DOHH2 (cell line): ENCODE data around the gene SLC25A25.

ENCODE experiments used
- H3F3A ChIP-seq: fragments of 200-600 bp; sonication (generic), shearing (Covaris generic); 2 replicates; pipeline ENCODE4 v1.6.0; 2016; ENCODE audit warnings: antibody characterized with exemption, mild to moderate bottlenecking; ENCODE audit not compliant: control insufficient read depth, insufficient read depth
- H3K27ac ChIP-seq: fragments of 200-600 bp; sonication (generic); 2 replicates; pipeline ENCODE4 v1.5.1; 2014; ENCODE audit warnings: low read depth, mild to moderate bottlenecking, low read length, moderate library complexity
- H3K27me3 ChIP-seq: fragments of 200-600 bp; sonication (generic); 2 replicates; pipeline ENCODE4 v1.6.1; 2014; ENCODE audit warnings: mild to moderate bottlenecking, low read length, mixed read lengths; ENCODE audit not compliant: control insufficient read depth
- H3K36me3 ChIP-seq: fragments of 200-600 bp; sonication (generic); 2 replicates; pipeline ENCODE4 v1.6.1; 2014; ENCODE audit warnings: mild to moderate bottlenecking, low read length, moderate library complexity, mixed read lengths; ENCODE audit not compliant: control insufficient read depth
- H3K4me1 ChIP-seq: fragments of 200-600 bp; sonication (generic); 2 replicates; pipeline ENCODE4 v1.6.1; 2014; ENCODE audit warnings: mild to moderate bottlenecking, low read length, mixed read lengths; ENCODE audit not compliant: control insufficient read depth
- H3K4me2 ChIP-seq: fragments of 200-600 bp; sonication (generic); 2 replicates; pipeline ENCODE4 v1.6.0; 2014; ENCODE audit warnings: mild to moderate bottlenecking, low read length, moderate library complexity
- H3K4me3 ChIP-seq: fragments of 200-600 bp; sonication (generic); 2 replicates; pipeline ENCODE4 v1.5.1; 2014; ENCODE audit warnings: mild to moderate bottlenecking, low read length, mixed read lengths
- H3K79me2 ChIP-seq: fragments of 200-600 bp; sonication (generic); 2 replicates; pipeline ENCODE4 v1.6.1; 2014; ENCODE audit warnings: mild to moderate bottlenecking, low read length, mixed read lengths; ENCODE audit not compliant: control insufficient read depth
- H3K9me2 ChIP-seq: fragments of 200-600 bp; sonication (generic); replicated peaks from 2 replicates; pipeline ENCODE4 v1.6.1; 2014; ENCODE audit warnings: mild to moderate bottlenecking, low read length, mixed read lengths; ENCODE audit not compliant: control insufficient read depth
- H3K9me3 ChIP-seq: fragments of 200-600 bp; sonication (generic); 2 replicates; pipeline ENCODE4 v1.6.1; 2014; ENCODE audit warnings: antibody characterized with exemption, low read length, mixed read lengths; ENCODE audit not compliant: control insufficient read depth, insufficient read depth
- H4K20me1 ChIP-seq: fragments of 200-600 bp; sonication (generic); 2 replicates; pipeline ENCODE4 v1.6.0; 2014; ENCODE audit warnings: low read depth, mild to moderate bottlenecking, antibody characterized with exemption, low read length, moderate library complexity; ENCODE audit not compliant: control insufficient read depth, insufficient read depth
- EZH2phosphoT487 ChIP-seq: fragments of 200-600 bp; sonication (generic); IDR thresholded peaks from 2 replicates; pipeline ENCODE4 v1.6.1; 2017; ENCODE audit warnings: borderline replicate concordance, mild to moderate bottlenecking, antibody characterized with exemption, low read length, moderate library complexity, mixed read lengths
- TF ChIP-seq, protein P1 (sequence below): fragments of 200-600 bp; sonication (generic); IDR thresholded peaks from one replicate; pipeline ENCODE4 v1.5.1; 2014; ENCODE audit warnings: antibody characterized with exemption, mild to moderate bottlenecking, low read depth, low read length; ENCODE audit not compliant: poor library complexity, severe bottlenecking

SLC25A25 gene

DNA sequence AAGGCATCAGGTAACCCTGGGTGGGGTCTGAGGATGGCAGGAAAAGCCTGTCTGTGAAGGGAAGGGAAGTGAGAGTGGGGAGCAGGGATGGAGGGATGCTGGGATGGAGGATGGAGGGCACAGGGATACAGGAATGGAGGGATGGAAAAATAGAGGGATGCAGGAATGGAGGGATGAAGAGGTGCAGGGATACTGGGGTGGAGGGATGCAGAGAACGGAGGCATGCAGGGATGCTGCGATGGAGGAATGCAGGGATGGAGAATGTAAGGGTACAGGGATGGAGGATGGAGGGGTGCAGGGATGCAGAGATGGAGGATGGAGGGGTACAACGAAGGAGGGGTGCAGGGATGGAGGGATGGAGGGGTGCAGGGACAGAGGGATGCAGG lies 50.4 kb downstream of the SLC25A25 start:
- Histone ChIP-seq H3K9me2 (no peaks in the 10 kb centered on the region), H3K36me3 (peaks cover 64% of the 10 kb centered on the region), H4K20me1 (no peaks in the 10 kb centered on the region), H3K79me2 (no peaks in the 10 kb centered on the region), H3K4me3 (no peak overlapping the region), H3F3A (peaks cover 7% of the 10 kb centered on the region; the same call in 1 of the 2 replicates), H3K9me3 (no peaks in the 10 kb centered on the region), H3K27ac (no peak overlapping the region), H3K4me1 (peaks cover 3% of the 10 kb centered on the region; the same call in 1 of the 2 replicates), H3K4me2 (no peak overlapping the region), H3K27me3 (no peaks in the 10 kb centered on the region)
- no peak for TF ChIP-seq EZH2phosphoT487
- TF ChIP-seq, protein P1, sequence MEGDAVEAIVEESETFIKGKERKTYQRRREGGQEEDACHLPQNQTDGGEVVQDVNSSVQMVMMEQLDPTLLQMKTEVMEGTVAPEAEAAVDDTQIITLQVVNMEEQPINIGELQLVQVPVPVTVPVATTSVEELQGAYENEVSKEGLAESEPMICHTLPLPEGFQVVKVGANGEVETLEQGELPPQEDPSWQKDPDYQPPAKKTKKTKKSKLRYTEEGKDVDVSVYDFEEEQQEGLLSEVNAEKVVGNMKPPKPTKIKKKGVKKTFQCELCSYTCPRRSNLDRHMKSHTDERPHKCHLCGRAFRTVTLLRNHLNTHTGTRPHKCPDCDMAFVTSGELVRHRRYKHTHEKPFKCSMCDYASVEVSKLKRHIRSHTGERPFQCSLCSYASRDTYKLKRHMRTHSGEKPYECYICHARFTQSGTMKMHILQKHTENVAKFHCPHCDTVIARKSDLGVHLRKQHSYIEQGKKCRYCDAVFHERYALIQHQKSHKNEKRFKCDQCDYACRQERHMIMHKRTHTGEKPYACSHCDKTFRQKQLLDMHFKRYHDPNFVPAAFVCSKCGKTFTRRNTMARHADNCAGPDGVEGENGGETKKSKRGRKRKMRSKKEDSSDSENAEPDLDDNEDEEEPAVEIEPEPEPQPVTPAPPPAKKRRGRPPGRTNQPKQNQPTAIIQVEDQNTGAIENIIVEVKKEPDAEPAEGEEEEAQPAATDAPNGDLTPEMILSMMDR, result no peak

DNA sequence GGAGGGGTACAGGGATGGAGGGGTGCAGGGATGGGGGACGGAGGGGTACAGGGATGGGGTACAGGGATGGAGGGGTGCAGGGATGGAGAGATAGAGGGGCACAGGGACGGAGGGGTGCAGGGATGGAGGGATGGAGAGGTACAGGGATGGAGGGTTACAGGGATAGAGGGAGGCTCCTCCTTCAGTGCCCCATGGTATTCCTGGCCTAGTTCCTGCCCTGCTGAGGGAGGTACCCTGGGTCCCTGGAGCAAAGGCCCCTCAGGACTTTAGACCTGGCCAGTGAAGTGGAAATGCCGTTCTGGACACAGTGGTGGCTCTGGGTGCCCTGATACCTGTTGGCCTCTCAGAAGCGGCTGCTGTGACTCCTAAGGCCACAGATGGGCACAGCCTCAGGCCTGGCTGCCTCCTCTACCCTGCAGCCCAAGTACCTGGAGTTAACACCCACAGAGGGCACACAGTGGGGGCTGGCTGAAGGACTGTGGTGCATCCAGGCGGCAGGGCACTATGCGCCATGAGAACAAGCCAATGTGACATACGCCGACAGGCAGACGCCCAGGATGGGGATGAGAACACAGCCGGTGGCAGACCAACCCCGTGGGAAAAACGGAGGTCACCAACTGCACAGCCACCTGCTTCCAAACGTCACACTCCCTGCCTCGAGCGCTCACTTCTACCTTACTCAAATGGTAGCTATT lies 51.1 kb downstream of the SLC25A25 start:
- Histone ChIP-seq H4K20me1 (no peaks in the 10 kb centered on the region), H3K36me3 (peaks cover 64% of the 10 kb centered on the region), H3K79me2 (no peaks in the 10 kb centered on the region), H3K27me3 (no peaks in the 10 kb centered on the region), H3F3A (peaks cover 7% of the 10 kb centered on the region; the same call in 1 of the 2 replicates), H3K4me2 (no peak overlapping the region), H3K4me3 (no peak overlapping the region), H3K9me2 (no peaks in the 10 kb centered on the region), H3K9me3 (no peaks in the 10 kb centered on the region), H3K27ac (no peak overlapping the region), H3K4me1 (peaks cover 3% of the 10 kb centered on the region; the same call in 1 of the 2 replicates)
- TF ChIP-seq EZH2phosphoT487, result no peak
- TF ChIP-seq, protein P1, result no peak

DNA sequence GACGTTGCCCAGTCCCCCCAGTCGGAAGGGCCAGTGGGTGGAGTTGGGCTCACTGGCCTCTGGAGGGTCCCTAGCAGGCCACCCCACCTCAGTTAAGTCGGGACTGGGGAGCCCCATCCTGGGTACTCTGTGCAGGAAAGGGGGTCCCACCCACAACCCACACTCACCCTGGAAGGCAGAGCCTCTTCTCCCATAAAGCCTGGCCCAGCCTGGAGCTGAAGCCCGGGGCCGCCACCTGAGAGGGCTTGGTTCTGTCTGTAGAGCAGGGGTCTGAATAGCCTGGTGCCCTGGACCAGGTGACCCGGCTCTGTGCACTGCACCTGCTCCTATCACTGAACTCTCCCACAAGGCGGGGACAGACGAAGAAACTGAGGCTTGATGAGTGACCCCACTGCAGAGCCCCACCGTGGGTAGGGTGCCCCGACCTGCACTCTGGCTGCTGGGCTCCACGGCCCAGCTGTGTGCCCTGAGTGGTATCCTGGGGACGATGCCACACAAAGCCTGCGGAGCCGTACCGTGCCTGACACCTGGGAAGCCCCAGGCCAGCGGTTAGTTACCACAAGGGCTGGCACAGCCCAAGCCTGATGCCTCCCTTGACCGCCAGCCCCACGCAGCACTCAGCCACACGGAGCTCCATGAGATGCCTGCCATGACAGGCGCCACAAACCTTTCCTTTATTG lies 52.2 kb downstream of the SLC25A25 start:
- Histone ChIP-seq H3K4me1 (peaks cover 5% of the 10 kb centered on the region), H3K27me3 (no peaks in the 10 kb centered on the region), H3K4me3 (no peak overlapping the region), H3K9me3 (no peaks in the 10 kb centered on the region), H3K27ac (no peak overlapping the region), H3K4me2 (no peak overlapping the region), H4K20me1 (peaks cover 6% of the 10 kb centered on the region; the same call in 1 of the 2 replicates), H3K36me3 (peaks cover 64% of the 10 kb centered on the region), H3F3A (peaks cover 7% of the 10 kb centered on the region; the same call in 1 of the 2 replicates), H3K9me2 (no peaks in the 10 kb centered on the region), H3K79me2 (peaks cover 10% of the 10 kb centered on the region)
- TF ChIP-seq, protein P1, result no peak
- no peak for TF ChIP-seq EZH2phosphoT487
